ENCODE data around the gene CARMIL1.

Gene CARMIL1

GRCh38 chr6:25333471-25333870 lies 54.3 kb downstream of the CARMIL1 start:
- no peak overlapping the region for H3K4me3 ChIP-seq (ENCODE audit: low read depth, low read length)
- TF ChIP-seq CTCF (IDR thresholded peaks at IDR 0.05; ENCODE audit: low read depth, low read length): no peak

GRCh38 chr6:25334793-25335192 lies 55.6 kb downstream of the CARMIL1 start:
- H3K4me3 ChIP-seq (ENCODE audit: low read depth, low read length): no peak overlapping the region
- TF ChIP-seq CTCF (IDR thresholded peaks at IDR 0.05; ENCODE audit: low read depth, low read length): no peak

GRCh38 chr6:25336996-25337395 lies 57.8 kb downstream of the CARMIL1 start:
- H3K4me3 ChIP-seq (ENCODE audit: low read depth, low read length): no peak overlapping the region
- TF ChIP-seq CTCF (IDR thresholded peaks at IDR 0.05; ENCODE audit: low read depth, low read length): no peak

- no peak overlapping the region for H3K4me3 ChIP-seq (ENCODE audit: low read depth, low read length)
- no peak for TF ChIP-seq CTCF (IDR thresholded peaks at IDR 0.05; ENCODE audit: low read depth, low read length)
Observed at GRCh38 chr6:25337431-25337830, 58.3 kb downstream of the CARMIL1 start.

GRCh38 chr6:25340431-25341202 lies 61.4 kb downstream of the CARMIL1 start:
- TF ChIP-seq CTCF (IDR thresholded peaks at IDR 0.05; ENCODE audit: low read depth, low read length): no peak
- no peak overlapping the region for H3K4me3 ChIP-seq (ENCODE audit: low read depth, low read length)

GRCh38 chr6:25341203-25341552 lies 62.0 kb downstream of the CARMIL1 start:
- no peak for TF ChIP-seq CTCF (IDR thresholded peaks at IDR 0.05; ENCODE audit: low read depth, low read length)
- no peak overlapping the region for H3K4me3 ChIP-seq (ENCODE audit: low read depth, low read length)

GRCh38 chr6:25341923-25342619 lies 62.9 kb downstream of the CARMIL1 start:
- no peak for TF ChIP-seq CTCF (IDR thresholded peaks at IDR 0.05; ENCODE audit: low read depth, low read length)

More at GRCh38 chr6:25341923-25342619, 62.9 kb downstream of the CARMIL1 start:
- H3K4me3 ChIP-seq (ENCODE audit: low read depth, low read length): no peak overlapping the region

All from WI38 (cell line).